SK-N-MC (cell line): Measurements from ENCODE around the gene FERMT1.

Experiments
- EZH2 ChIP-seq: fragments of 200-600 bp; sonication (generic); IDR thresholded peaks from one replicate; pipeline ENCODE4 v1.6.1; 2017; ENCODE audit warnings: antibody characterized with exemption
- FOXP2 ChIP-seq: optimal IDR thresholded peaks from 2 replicates; pipeline ENCODE3; 2011; ENCODE audit warnings: mild to moderate bottlenecking, moderate library complexity; ENCODE audit not compliant: insufficient read depth; ENCODE audit errors: extremely low read length, control extremely low read depth
- POLR2AphosphoS5 ChIP-seq: IDR thresholded peaks from 2 replicates; pipeline ENCODE4 v1.6.1; 2012; ENCODE audit warnings: mild to moderate bottlenecking, low read depth, low read length, borderline replicate concordance

GRCh38 chr20:6094063-6094462 is 28.8 kb downstream of the FERMT1 start:
- TF ChIP-seq EZH2 (no peak), POLR2AphosphoS5 (no peak), FOXP2 (no peak)
